Stimulated activated CD8-positive, alpha-beta memory T cell treated with anti-CD3 and anti-CD28 coated beads, Interleukin-4, amount 100 ng/mL, for 1 hour (primary cell): ENCODE data around the gene SLC50A1.
"Not testable (repeated sequence)": the region's sequence is repeated elsewhere in the genome, so short reads cannot be mapped to it uniquely, and the experiment has no call there.

ENCODE experiments used
- DNase-seq, 2 donors: peaks; one replicate each; pipeline ENCODE4 v3.0.0-alpha.2; 2020; ENCODE audit warnings: low read depth in 2 of 2, low spot score in 1 of 2

SLC50A1 gene

GRCh38 chr1:155116113-155116764 lies 19.4 kb upstream of the SLC50A1 start:
- DNase-seq, result no peak

GRCh38 chr1:155117610-155118009 lies 18.0 kb upstream of the SLC50A1 start:
- no peak for DNase-seq

- not testable (repeated sequence) for DNase-seq
Observed at GRCh38 chr1:155118090-155118489, 17.6 kb upstream of the SLC50A1 start.

- DNase-seq, result no peak
Observed at GRCh38 chr1:155120253-155120652, 15.4 kb upstream of the SLC50A1 start.

GRCh38 chr1:155121249-155121648 lies 14.4 kb upstream of the SLC50A1 start:
- DNase-seq, result no peak

GRCh38 chr1:155122308-155122707 lies 13.3 kb upstream of the SLC50A1 start:
- no peak for DNase-seq

- no peak for DNase-seq
Observed at GRCh38 chr1:155123801-155124200, 11.9 kb upstream of the SLC50A1 start.

- DNase-seq, result no peak
Observed at GRCh38 chr1:155124503-155125463, 10.9 kb upstream of the SLC50A1 start.

- no peak for DNase-seq
Observed at GRCh38 chr1:155125511-155125945, 10.1 kb upstream of the SLC50A1 start.

- no peak for DNase-seq
Observed at GRCh38 chr1:155125946-155126555, 9.6 kb upstream of the SLC50A1 start.

GRCh38 chr1:155126556-155127104 lies 9.0 kb upstream of the SLC50A1 start:
- DNase-seq, result no peak

- DNase-seq, result no peak
Observed at GRCh38 chr1:155127105-155127966, 8.3 kb upstream of the SLC50A1 start, which contains the start of gene EFNA1. TSS of gene EFNA1 (plus strand) at chr1:155127876. CDS start at chr1:155127978, 102 bp downstream.

- DNase-seq, result no peak
Observed at GRCh38 chr1:155127967-155128754, 7.5 kb upstream of the SLC50A1 start.

GRCh38 chr1:155128755-155129473 lies 6.7 kb upstream of the SLC50A1 start:
- no peak for DNase-seq

GRCh38 chr1:155130272-155131006 lies 5.2 kb upstream of the SLC50A1 start:
- no peak for DNase-seq

GRCh38 chr1:155131285-155131684 lies 4.4 kb upstream of the SLC50A1 start:
- DNase-seq, result no peak

- no peak for DNase-seq
Observed at GRCh38 chr1:155131856-155132255, 3.8 kb upstream of the SLC50A1 start.

- DNase-seq, result no peak
Observed at GRCh38 chr1:155133799-155134281, 1.8 kb upstream of the SLC50A1 start.
